ENCODE data around the gene ABRAXAS1.

- TF ChIP-seq CTCF (IDR thresholded peaks at IDR 0.05) (no peak), POLR2A (IDR thresholded peaks at IDR 0.05) (no peak), POLR2AphosphoS5 (IDR thresholded peaks at IDR 0.05) (no peak)
Observed at GRCh38 chr4:83504503-83504902, 19.6 kb upstream of the ABRAXAS1 start.
